Testis (tissue), 3 donors: ENCODE results near the gene ENTPD5. TPM values are rescaled to one million over a fixed set of nuclear protein-coding genes. Genes with fewer than 3 reads are reported as not detected.

Experiments
- DNase-seq: peaks from one replicate; pipeline ENCODE4 v3.0.0-alpha.2; 2019
- H3K27ac ChIP-seq, 2 donors: fragments of 200-600 bp; sonication (generic); one replicate each; pipeline ENCODE4 v1.5.1; 2019
- H3K27me3 ChIP-seq: fragments of 200-600 bp; sonication (generic); one replicate; pipeline ENCODE4 v1.5.1; 2019
- H3K36me3 ChIP-seq: fragments of 200-600 bp; sonication (generic); one replicate; pipeline ENCODE4 v1.5.1; 2017; ENCODE audit warnings: low read depth; ENCODE audit errors: missing control alignments
- H3K4me1 ChIP-seq: fragments of 200-600 bp; sonication (generic); one replicate; pipeline ENCODE4 v1.5.1; 2019
- H3K4me3 ChIP-seq, 2 donors: fragments of 200-600 bp; sonication (generic); one replicate each; pipeline ENCODE4 v1.5.1; 2017 to 2019
- H3K9me3 ChIP-seq: fragments of 200-600 bp; sonication (generic); one replicate; pipeline ENCODE4 v1.5.1; 2017
- POLR2A ChIP-seq: fragments of 450-650 bp; IDR thresholded peaks from one replicate; pipeline ENCODE4 v1.6.1; 2017; ENCODE audit warnings: antibody characterized with exemption, mild to moderate bottlenecking, moderate library complexity
- WGBS, 2 donors: methylation state at CpG; one replicate each; pipeline ENCODE4 v1.1.5; 2018; 5-methylcytosine and 5-hydroxymethylcytosine counted together
- intact Hi-C: fragments of 100-400 bp; cut with DNase I; formaldehyde crosslinking; loops from one replicate; pipeline ENCODE4 v1.15.1; 2023; ENCODE audit warnings: low total_unique reads
- polyA plus RNA-seq: library from polyadenylated mRNA; stranded (reverse); fragments of 350-450 nt; fragmentation: Illumina TruSeq; extraction: RNeasy Lipid Tissue Mini Kit (QIAGEN cat#74804); gene quantifications from one replicate; pipeline ENCODE4 v1.2.3, GENCODE V29; 2014; ENCODE audit warnings: low read depth, low replicate concordance; ENCODE audit not compliant: insufficient read depth
- total RNA-seq, 2 donors: library from RNA; depleted of rRNA; stranded (reverse); fragments of >200 nt; gene quantifications; one replicate each; pipeline ENCODE4 v1.2.3, GENCODE V29; 2016
- TF ChIP-seq, protein P1 (sequence below), 3 experiments: fragments of 450-650 bp in 2 of 3; fragments of 200-600 bp in 1 of 3; sonication (generic) in 1 of 3; IDR thresholded peaks; one replicate each; pipeline ENCODE4 v1.5.1; 2016 to 2019; ENCODE audit warnings: antibody characterized with exemption in 3 of 3, mild to moderate bottlenecking in 2 of 3, moderate library complexity in 1 of 3

ENTPD5 gene
- total and polyA plus RNA-seq, 3 donors from 2014 or later, result 12.9 to 39.5 (median 20.3) TPM

DNA sequence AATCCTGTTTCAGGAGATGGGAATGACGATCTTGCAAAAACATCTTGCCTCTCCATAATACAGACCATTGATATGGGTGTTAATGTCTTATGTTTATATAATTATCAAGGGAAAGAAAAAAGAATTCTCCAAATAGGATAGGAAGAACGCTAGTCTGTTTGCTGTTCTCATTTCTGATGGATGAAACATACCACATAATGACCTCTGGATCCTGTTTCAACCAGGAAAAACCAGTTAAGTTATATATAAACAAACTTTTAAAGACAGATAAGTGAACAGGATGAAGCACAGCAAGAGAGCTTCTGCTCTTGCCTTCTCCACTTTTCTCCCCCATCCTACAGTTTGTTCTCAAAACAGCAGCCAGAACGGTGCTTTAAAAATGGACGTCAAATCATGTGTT is 41.2 kb downstream of the ENTPD5 start:
- Histone ChIP-seq H3K27me3 (no peaks in the 10 kb centered on the region), H3K27ac (no peak overlapping the region), H3K36me3 (no peaks in the 10 kb centered on the region), H3K4me1 (no peaks in the 10 kb centered on the region), H3K4me3 (no peak overlapping the region), H3K9me3 (no peaks in the 10 kb centered on the region)
- no peak for DNase-seq
- TF ChIP-seq, protein P1, sequence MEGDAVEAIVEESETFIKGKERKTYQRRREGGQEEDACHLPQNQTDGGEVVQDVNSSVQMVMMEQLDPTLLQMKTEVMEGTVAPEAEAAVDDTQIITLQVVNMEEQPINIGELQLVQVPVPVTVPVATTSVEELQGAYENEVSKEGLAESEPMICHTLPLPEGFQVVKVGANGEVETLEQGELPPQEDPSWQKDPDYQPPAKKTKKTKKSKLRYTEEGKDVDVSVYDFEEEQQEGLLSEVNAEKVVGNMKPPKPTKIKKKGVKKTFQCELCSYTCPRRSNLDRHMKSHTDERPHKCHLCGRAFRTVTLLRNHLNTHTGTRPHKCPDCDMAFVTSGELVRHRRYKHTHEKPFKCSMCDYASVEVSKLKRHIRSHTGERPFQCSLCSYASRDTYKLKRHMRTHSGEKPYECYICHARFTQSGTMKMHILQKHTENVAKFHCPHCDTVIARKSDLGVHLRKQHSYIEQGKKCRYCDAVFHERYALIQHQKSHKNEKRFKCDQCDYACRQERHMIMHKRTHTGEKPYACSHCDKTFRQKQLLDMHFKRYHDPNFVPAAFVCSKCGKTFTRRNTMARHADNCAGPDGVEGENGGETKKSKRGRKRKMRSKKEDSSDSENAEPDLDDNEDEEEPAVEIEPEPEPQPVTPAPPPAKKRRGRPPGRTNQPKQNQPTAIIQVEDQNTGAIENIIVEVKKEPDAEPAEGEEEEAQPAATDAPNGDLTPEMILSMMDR (IDR thresholded peaks at IDR 0.05), result no peak
- no peak for TF ChIP-seq POLR2A
- intact Hi-C loops, result no loop called here
- WGBS, 2 donors, result 62 to 65% methylated on average over 4 of the region's 4 CpGs

- H3K4me1 ChIP-seq, result no peaks in the 10 kb centered on the region
- intact Hi-C loops, result no loop called here
- DNase-seq, result no peak
- H3K27me3 ChIP-seq, result no peaks in the 10 kb centered on the region
- TF ChIP-seq, protein P1 (IDR thresholded peaks at IDR 0.05), result no peak
- TF ChIP-seq POLR2A, result no peak
- WGBS, 2 donors, result 78 to 95% methylated on average over 6 of the region's 6 CpGs
- no peak overlapping the region for H3K27ac ChIP-seq
- no peak overlapping the region for H3K4me3 ChIP-seq
- H3K9me3 ChIP-seq, result no peaks in the 10 kb centered on the region
- no peaks in the 10 kb centered on the region for H3K36me3 ChIP-seq
These were observed 43.0 kb downstream of the ENTPD5 start for GRCh38 chr14:73976125-73976524.

- 70 to 75% methylated on average over 2 of the region's 2 CpGs for WGBS, 2 donors
- Histone ChIP-seq H3K36me3 (no peaks in the 10 kb centered on the region), H3K9me3 (no peaks in the 10 kb centered on the region), H3K4me1 (no peaks in the 10 kb centered on the region), H3K4me3 (no peak overlapping the region), H3K27ac (no peak overlapping the region), H3K27me3 (no peaks in the 10 kb centered on the region)
- DNase-seq, result no peak
- intact Hi-C loops, result no loop called here
- TF ChIP-seq, protein P1 (IDR thresholded peaks at IDR 0.05), result no peak
- no peak for TF ChIP-seq POLR2A
These were observed 45.6 kb downstream of the ENTPD5 start for GRCh38 chr14:73973497-73973896.

GRCh38 chr14:73968885-73969284 is 50.2 kb downstream of the ENTPD5 start:
- Histone ChIP-seq H3K4me3 (no peak overlapping the region), H3K27me3 (no peaks in the 10 kb centered on the region), H3K36me3 (no peaks in the 10 kb centered on the region), H3K27ac (no peak overlapping the region), H3K9me3 (no peaks in the 10 kb centered on the region), H3K4me1 (no peaks in the 10 kb centered on the region)
- WGBS, 2 donors, result 93 to 97% methylated on average over 2 of the region's 2 CpGs
- no peak for DNase-seq
- intact Hi-C loops, result no loop called here
- TF ChIP-seq, protein P1 (IDR thresholded peaks at IDR 0.05), result no peak

DNA sequence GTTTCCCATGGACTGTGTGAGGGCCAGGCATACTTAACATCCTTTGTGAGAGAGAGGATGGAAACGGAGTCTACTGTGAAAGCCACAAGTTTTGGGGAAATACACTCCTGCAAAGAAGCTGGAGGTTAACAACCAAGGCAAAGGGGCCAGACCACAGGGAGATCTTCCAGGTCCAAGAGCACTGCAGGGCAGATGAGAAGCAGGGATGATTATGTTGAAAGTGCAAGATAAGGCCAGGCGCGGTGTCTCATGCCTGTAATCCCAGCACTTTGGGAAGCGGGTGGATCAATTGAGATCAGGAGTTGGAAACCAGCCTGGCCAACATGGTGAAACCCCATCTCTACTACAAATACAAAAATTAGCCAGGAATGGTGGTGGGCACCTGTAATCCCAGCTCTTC is 53.9 kb downstream of the ENTPD5 start:
- DNase-seq, result no peak
- Histone ChIP-seq H3K36me3 (no peaks in the 10 kb centered on the region), H3K4me3 (no peak overlapping the region), H3K4me1 (no peaks in the 10 kb centered on the region), H3K27me3 (no peaks in the 10 kb centered on the region), H3K27ac (no peak overlapping the region), H3K9me3 (no peaks in the 10 kb centered on the region)
- TF ChIP-seq, protein P1 (IDR thresholded peaks at IDR 0.05), result no peak
- no peak for TF ChIP-seq POLR2A
- WGBS, 2 donors, result 93 to 95% methylated on average over 4 of the region's 4 CpGs
- intact Hi-C loops, result no loop called here
